K562 (cell line): ENCODE results near the gene PTPN1. TPM values are rescaled to one million over a fixed set of nuclear protein-coding genes. Genes with fewer than 3 reads are reported as not detected.

Experiments
- ATAC-seq: fragments of 200-7000 bp; cut with Tn5 transposase; 3 replicates; pipeline ENCODE4 v1.9.1; 2020; ENCODE audit warnings: moderate library complexity
- BruUV-seq: library from RNA; stranded (reverse); fragments of 400-500 nt; replicated peaks from 2 replicates; lab custom pipeline; 2021; lab: Mats Ljungman, UMichigan
- CTCF ChIA-PET: fragments of 300-600 bp; formaldehyde crosslinking; extraction: SDS; loops from one replicate; lab custom pipeline; 2021; ENCODE audit warnings: low intra/inter-chr PET ratio; lab: Yijun Ruan, JAX
- POLR2A ChIA-PET: fragments of 300-600, 350-650 bp; sonication (Branson Sonifier 250); formaldehyde crosslinking; extraction: SDS; loops from one replicate; lab custom pipeline; 2021; ENCODE audit warnings: antibody characterized with exemption, inconsistent platforms; lab: Yijun Ruan, JAX
- DNase-seq, 4 experiments: peaks; one replicate each; pipeline versions ENCODE4 v3.0.0 to v3.0.0-alpha.2; 2011 to 2018; ENCODE audit warnings: low spot score in 3 of 4, mixed read lengths in 3 of 4; ENCODE audit errors: extremely low read depth in 1 of 4
- FAIRE-seq: peaks from 2 replicates; lab custom pipeline; 2011; peaks lifted over from hg19 to GRCh38; lab: Jason Lieb, UNC
- H2AFZ ChIP-seq: 2 replicates; pipeline ENCODE4 v1.6.0; 2011; ENCODE audit warnings: low read depth, low read length, control low read depth, inconsistent platforms
- H3K27ac ChIP-seq: fragments of 200-600 bp; 3 replicates; pipeline ENCODE4 v1.8.0; 2011; ENCODE audit warnings: low read depth, mild to moderate bottlenecking, control low read depth, inconsistent platforms, low read length, moderate library complexity, mixed read lengths; ENCODE audit errors: extremely low read depth
- H3K27me3 ChIP-seq, 2 experiments: fragments of 300-600 bp in 1 of 2; 2 replicates in 1 of 2; 3 replicates in 1 of 2; pipeline versions ENCODE4 v1.6.0 to v1.8.0; 2011; ENCODE audit warnings: inconsistent platforms in 2 of 2, low read length in 2 of 2, mild to moderate bottlenecking in 1 of 2, mixed read lengths in 1 of 2, moderate library complexity in 1 of 2; ENCODE audit not compliant: control insufficient read depth in 2 of 2, insufficient read depth in 2 of 2
- H3K36me3 ChIP-seq: fragments of 300-600 bp; 3 replicates; pipeline ENCODE4 v1.8.0; 2011; ENCODE audit warnings: mild to moderate bottlenecking, low read length, inconsistent platforms; ENCODE audit not compliant: control insufficient read depth, insufficient read depth
- H3K4me1 ChIP-seq, 2 experiments: fragments of 200-600 bp in 1 of 2; replicated peaks in 1 of 2; 2 replicates in 1 of 2; 3 replicates in 1 of 2; pipeline versions ENCODE4 v1.5.1 to v1.8.0; 2011; ENCODE audit warnings: inconsistent platforms in 2 of 2, low read length in 2 of 2, mild to moderate bottlenecking in 1 of 2, mixed read lengths in 1 of 2, moderate library complexity in 1 of 2; ENCODE audit not compliant: control insufficient read depth in 2 of 2, insufficient read depth in 2 of 2
- H3K4me2 ChIP-seq: 2 replicates; pipeline ENCODE4 v1.6.1; 2011; ENCODE audit warnings: low read length, control low read depth, inconsistent platforms, mixed read lengths; ENCODE audit not compliant: insufficient read depth
- H3K4me3 ChIP-seq: fragments of 200-600 bp; sonication (generic), shearing (Covaris generic); 2 replicates; pipeline ENCODE4 v1.5.1; 2016; ENCODE audit warnings: control low read depth, inconsistent platforms
- H3K79me2 ChIP-seq: fragments of 200-600 bp; 3 replicates; pipeline ENCODE4 v1.8.0; 2011; ENCODE audit warnings: low read length, inconsistent platforms; ENCODE audit not compliant: control insufficient read depth, insufficient read depth
- H3K9ac ChIP-seq, 2 experiments: 2 replicates each; pipeline versions ENCODE4 v1.6.0 to v1.6.1; 2011; ENCODE audit warnings: low read depth in 2 of 2, low read length in 2 of 2, control low read depth in 1 of 2, inconsistent platforms in 1 of 2, mild to moderate bottlenecking in 1 of 2, mixed read lengths in 1 of 2; ENCODE audit not compliant: insufficient read depth in 1 of 2
- H3K9me1 ChIP-seq: one replicate; pipeline ENCODE4 v1.6.0; 2011; ENCODE audit warnings: inconsistent platforms, mild to moderate bottlenecking, low read length, moderate library complexity; ENCODE audit not compliant: control insufficient read depth, insufficient read depth
- H3K9me3 ChIP-seq: replicated peaks from 2 replicates; pipeline ENCODE4 v1.5.1; 2011; ENCODE audit warnings: low read depth, low read length, inconsistent platforms; ENCODE audit not compliant: control insufficient read depth, insufficient read depth
- H4K20me1 ChIP-seq: replicated peaks from 2 replicates; pipeline ENCODE4 v1.6.1; 2011; ENCODE audit warnings: low read length, inconsistent platforms, mixed read lengths; ENCODE audit not compliant: control insufficient read depth, insufficient read depth
- CBX5 ChIP-seq: IDR thresholded peaks from 2 replicates; pipeline ENCODE4 v1.6.1; 2014; ENCODE audit warnings: low read depth, borderline replicate concordance
- MEF2D ChIP-seq: conservative IDR thresholded peaks from 2 replicates; pipeline ENCODE4 v1.6.1; 2016; ENCODE audit warnings: low read depth, missing genetic modification characterization, missing compliant biosample characterization
- NFE2L1 ChIP-seq: fragments of 450-650 bp; IDR thresholded peaks from 2 replicates; pipeline ENCODE4 v1.6.1; 2016; ENCODE audit warnings: missing genetic modification characterization, low read depth, mild to moderate bottlenecking, missing compliant biosample characterization, moderate library complexity, borderline replicate concordance
- POLR3A ChIP-seq: IDR thresholded peaks from 2 replicates; pipeline ENCODE4 v1.6.1; 2011; ENCODE audit warnings: borderline replicate concordance, mild to moderate bottlenecking, moderate library complexity; ENCODE audit not compliant: insufficient read length, insufficient read depth; ENCODE audit errors: extremely low read depth
- RAD51 ChIP-seq: fragments of 450-650 bp; IDR thresholded peaks from 2 replicates; pipeline ENCODE4 v1.7.1; 2016; ENCODE audit warnings: low read depth, mild to moderate bottlenecking, borderline replicate concordance
- SRSF7 ChIP-seq: fragments of 200-400 bp; formaldehyde crosslinking; optimal IDR thresholded peaks from 2 replicates; pipeline ENCODE3; 2017; ENCODE audit warnings: mild to moderate bottlenecking, low read depth, low read length
- ZNF197 ChIP-seq: fragments of 200-800 bp; sonication (Bioruptor generic); IDR thresholded peaks from 2 replicates; pipeline ENCODE4 v1.6.1; 2016; ENCODE audit warnings: low read depth, missing genetic modification characterization, missing compliant biosample characterization
- ZNF280A ChIP-seq: fragments of 450-650 bp; IDR thresholded peaks from 2 replicates; pipeline ENCODE4 v1.6.1; 2018; ENCODE audit warnings: mild to moderate bottlenecking, low read depth; ENCODE audit not compliant: partially characterized antibody
- ZNF318 ChIP-seq, 2 experiments: fragments of 450-650 bp; IDR thresholded peaks; 2 replicates each; pipeline ENCODE4 v1.6.1; 2016; ENCODE audit warnings: mild to moderate bottlenecking in 2 of 2, borderline replicate concordance in 1 of 2, low read depth in 1 of 2, moderate library complexity in 1 of 2
- WGBS: fragments of 100-300 bp; shearing (Covaris generic); methylation state at CpG from one replicate; pipeline ENCODE4 v1.1.6; 2016; ENCODE audit warnings: low coverage, mixed read lengths; ENCODE audit not compliant: insufficient coverage; ENCODE audit errors: missing lambda C conversion rate; 5-methylcytosine and 5-hydroxymethylcytosine counted together
- in situ Hi-C: fragments of 300-500 bp; cut with MboI; formaldehyde crosslinking; loops from 4 replicates; pipeline ENCODE4 v1.15.0; 2018; ENCODE audit warnings: inconsistent platforms, mixed read lengths
- intact Hi-C: fragments of 100-400 bp; cut with micrococcal nuclease; formaldehyde crosslinking; loops from 2 replicates; pipeline ENCODE4 v1.14.2; 2022
- polyA plus RNA-seq, 8 experiments: library from polyadenylated mRNA; depleted of rRNA in 4 of 8; stranded (reverse) in 5 of 8; unstranded in 3 of 8; fragments of >200 nt; fragmentation: Nextera tagmentation in 2 of 8; fragmentation: Illumina TruSeq in 1 of 8; extraction: Ambion mirVana in 2 of 8; extraction: Trizol in 1 of 8; gene quantifications; 2 replicates each; pipeline versions ENCODE4 v1.2.1 to v1.2.3, GENCODE V29; 2011 to 2014; ENCODE audit warnings: inconsistent platforms in 1 of 8, missing spikeins in 1 of 8
- total RNA-seq, 7 experiments: library from RNA; depleted of rRNA in 6 of 7; stranded (reverse); fragments of >200 nt in 6 of 7; fragmentation: Illumina TruSeq in 2 of 7; extraction: Trizol in 2 of 7; gene quantifications; 2 replicates each; pipeline versions ENCODE4 v1.2.1 to v1.2.3, GENCODE V29; 2011 to 2021; ENCODE audit warnings: low replicate concordance in 1 of 7
- TF ChIP-seq, protein P1 (sequence below): fragments of 450-650 bp; formaldehyde crosslinking; IDR thresholded peaks from 2 replicates; pipeline ENCODE4 v1.4.0; 2022; ENCODE audit warnings: missing genetic modification characterization

The PTPN1 gene
- total and polyA plus RNA-seq, 9 of the 15 experiments (the other 6 are each of a cell fraction or from before 2014, with no cell fraction given) = 11.0 to 85.3 (median 54.0) TPM

DNA sequence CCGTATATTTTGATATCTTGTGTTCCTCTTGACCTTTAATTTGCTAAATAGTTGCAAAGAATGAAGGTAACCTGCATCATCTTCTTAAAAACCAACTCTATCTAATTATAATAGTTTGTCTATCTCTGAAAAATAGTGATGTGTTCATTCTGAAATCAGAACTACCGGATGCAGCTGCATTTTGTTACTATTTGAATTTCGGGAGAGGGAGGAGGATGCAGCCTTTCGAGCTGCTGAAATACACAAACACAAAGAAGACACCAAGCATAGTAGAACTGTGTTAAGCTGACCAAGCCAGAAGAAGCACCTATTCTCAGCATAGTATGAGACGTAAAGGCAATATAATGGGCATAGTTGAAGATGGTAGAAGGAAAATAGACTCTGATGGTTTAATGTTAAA lies 33.1 kb downstream of the PTPN1 start:
- Histone ChIP-seq H3K27ac (no peak overlapping the region), H2AFZ (no peak overlapping the region), H3K9ac (no peak overlapping the region), H3K9me1 (peaks cover 6% of the 10 kb centered on the region), H3K27me3 (no peaks in the 10 kb centered on the region), H3K36me3 (peaks cover 32% of the 10 kb centered on the region; the same call in 1 of the 3 replicates), H3K4me1 (peaks cover 5 to 23% of the 10 kb centered on the region in 2 experiments; a peak in 4 of 5 replicates), H3K9me3 (no peaks in the 10 kb centered on the region), H4K20me1 (peaks cover 23% of the 10 kb centered on the region), H3K79me2 (peaks cover 92% of the 10 kb centered on the region), H3K4me2 (no peak overlapping the region), H3K4me3 (no peak overlapping the region)
- no peak for ATAC-seq
- FAIRE-seq = no peak
- WGBS = 87% methylated on average over 5 of the region's 5 CpGs
- intact Hi-C loops = no loop called here
- CTCF ChIA-PET = no interaction called here
- BruUV-seq = no TSS peak
- POLR2A ChIA-PET = interaction anchor here (0.6 to 1.4 kb wide), 3 partner anchors 11 to 427 kb away, joined by 3 read pairs; no protein-coding TSS in a partner anchor
- TF ChIP-seq MEF2D (tag) (no peak), ZNF318 (IDR thresholded peaks at IDR 0.05; ENCODE audit: borderline replicate concordance in 1 of 2, low read depth in 1 of 2) (no peak), RAD51 (no peak), ZNF197 (CRISPR knock-in tag) (no peak), NFE2L1 (tag) (no peak), ZNF280A (no peak), CBX5 (no peak), SRSF7 (no peak), POLR3A (no peak)
- TF ChIP-seq, protein P1, sequence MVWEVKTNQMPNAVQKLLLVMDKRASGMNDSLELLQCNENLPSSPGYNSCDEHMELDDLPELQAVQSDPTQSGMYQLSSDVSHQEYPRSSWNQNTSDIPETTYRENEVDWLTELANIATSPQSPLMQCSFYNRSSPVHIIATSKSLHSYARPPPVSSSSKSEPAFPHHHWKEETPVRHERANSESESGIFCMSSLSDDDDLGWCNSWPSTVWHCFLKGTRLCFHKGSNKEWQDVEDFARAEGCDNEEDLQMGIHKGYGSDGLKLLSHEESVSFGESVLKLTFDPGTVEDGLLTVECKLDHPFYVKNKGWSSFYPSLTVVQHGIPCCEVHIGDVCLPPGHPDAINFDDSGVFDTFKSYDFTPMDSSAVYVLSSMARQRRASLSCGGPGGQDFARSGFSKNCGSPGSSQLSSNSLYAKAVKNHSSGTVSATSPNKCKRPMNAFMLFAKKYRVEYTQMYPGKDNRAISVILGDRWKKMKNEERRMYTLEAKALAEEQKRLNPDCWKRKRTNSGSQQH = no peak
- no peak for DNase-seq
- in situ Hi-C loops = no loop called here
